HepG2 (cell line): ENCODE results near the gene MED4. TPM values are rescaled to one million over a fixed set of nuclear protein-coding genes. Genes with fewer than 3 reads are reported as not detected.

Experiments
- ATF7 ChIP-seq, 2 experiments: fragments of 450-650 bp in 1 of 2; sonication (generic) in 1 of 2; formaldehyde crosslinking in 1 of 2; IDR thresholded peaks; 2 replicates each; pipeline versions ENCODE4 v1.4.0 to v1.6.1; 2016 to 2020; ENCODE audit warnings: antibody characterized with exemption in 1 of 2, mild to moderate bottlenecking in 1 of 2, missing genetic modification reagents in 1 of 2
- CREM ChIP-seq, 2 experiments: sonication (generic) in 1 of 2; formaldehyde crosslinking in 1 of 2; IDR thresholded peaks; 2 replicates each; pipeline versions ENCODE4 v1.4.0 to v1.6.1; 2016 to 2020; ENCODE audit warnings: antibody characterized with exemption in 1 of 2, mild to moderate bottlenecking in 1 of 2, missing genetic modification reagents in 1 of 2
- FOSL1 ChIP-seq: sonication (generic); formaldehyde crosslinking; IDR thresholded peaks from 2 replicates; pipeline ENCODE4 v1.9.0; 2021; ENCODE audit warnings: missing genetic modification reagents, borderline replicate concordance
- FOXJ3 ChIP-seq: sonication (generic); formaldehyde crosslinking; IDR thresholded peaks from 2 replicates; pipeline ENCODE4 v1.4.0; 2020; ENCODE audit warnings: missing genetic modification reagents, mild to moderate bottlenecking, borderline replicate concordance
- HMG20A ChIP-seq: IDR thresholded peaks from 2 replicates; pipeline ENCODE4 v1.6.1; 2016; ENCODE audit warnings: borderline replicate concordance
- HNF4A ChIP-seq: sonication (generic); formaldehyde crosslinking; IDR thresholded peaks from 2 replicates; pipeline ENCODE4 v1.4.0; 2020; ENCODE audit warnings: missing genetic modification reagents
- KDM2A ChIP-seq: sonication (generic); formaldehyde crosslinking; IDR thresholded peaks from 2 replicates; pipeline ENCODE4 v1.4.0; 2020; ENCODE audit warnings: low read depth, missing genetic modification reagents, borderline replicate concordance
- MAF1 ChIP-seq: sonication (generic); formaldehyde crosslinking; IDR thresholded peaks from 2 replicates; pipeline ENCODE4 v1.5.0; 2020; ENCODE audit warnings: missing genetic modification reagents, borderline replicate concordance
- NFE2L1 ChIP-seq: sonication (generic); formaldehyde crosslinking; IDR thresholded peaks from 2 replicates; pipeline ENCODE4 v1.4.0; 2020; ENCODE audit warnings: missing genetic modification reagents, mild to moderate bottlenecking, borderline replicate concordance
- PCBP1 ChIP-seq: fragments of 200-400 bp; formaldehyde crosslinking; IDR thresholded peaks from 2 replicates; pipeline ENCODE4 v1.6.1; 2017; ENCODE audit warnings: mild to moderate bottlenecking, low read depth, low read length, borderline replicate concordance
- PHF21A ChIP-seq: sonication (generic); formaldehyde crosslinking; IDR thresholded peaks from 2 replicates; pipeline ENCODE4 v1.5.0; 2020; ENCODE audit warnings: mild to moderate bottlenecking, missing genetic modification reagents
- SOX13 ChIP-seq, 3 experiments: fragments of 450-650 bp in 1 of 3; sonication (generic) in 1 of 3; formaldehyde crosslinking in 1 of 3; IDR thresholded peaks in 2 of 3; conservative IDR thresholded peaks in 1 of 3; 2 replicates each; pipeline versions ENCODE4 v1.5.0 to v1.6.1; 2016 to 2020; ENCODE audit warnings: antibody characterized with exemption in 1 of 3, mild to moderate bottlenecking in 1 of 3, missing compliant biosample characterization in 1 of 3, missing genetic modification reagents in 1 of 3, moderate library complexity in 1 of 3
- TCF7 ChIP-seq: sonication (generic); IDR thresholded peaks from 2 replicates; pipeline ENCODE4 v1.6.1; 2016; ENCODE audit warnings: antibody characterized with exemption, low read depth
- ZBTB38 ChIP-seq: sonication (generic); formaldehyde crosslinking; IDR thresholded peaks from 2 replicates; pipeline ENCODE4 v1.5.1; 2020; ENCODE audit warnings: mild to moderate bottlenecking, missing genetic modification reagents
- ZNF17 ChIP-seq: sonication (generic); formaldehyde crosslinking; IDR thresholded peaks from 2 replicates; pipeline ENCODE4 v1.5.0; 2020; ENCODE audit warnings: mild to moderate bottlenecking, missing genetic modification reagents
- ZNF431 ChIP-seq: sonication (generic); formaldehyde crosslinking; IDR thresholded peaks from 2 replicates; pipeline ENCODE4 v1.9.0; 2022; ENCODE audit warnings: missing genetic modification reagents, low read depth, mild to moderate bottlenecking, borderline replicate concordance
- ZNF660 ChIP-seq: sonication (generic); formaldehyde crosslinking; IDR thresholded peaks from 2 replicates; pipeline ENCODE4 v1.5.1; 2020; ENCODE audit warnings: mild to moderate bottlenecking, low read depth, missing genetic modification reagents, borderline replicate concordance
- ZNF703 ChIP-seq: sonication (generic); formaldehyde crosslinking; IDR thresholded peaks from 2 replicates; pipeline ENCODE4 v1.5.1; 2020; ENCODE audit warnings: missing genetic modification reagents, mild to moderate bottlenecking, moderate library complexity, borderline replicate concordance
- polyA plus RNA-seq, 8 experiments: library from polyadenylated mRNA; depleted of rRNA in 3 of 8; stranded (reverse) in 7 of 8; unstranded in 1 of 8; fragments of >200 nt; fragmentation: Illumina TruSeq in 4 of 8; extraction: Trizol in 4 of 8; gene quantifications; 2 replicates each; pipeline versions ENCODE4 v1.2.1 to v1.2.3, GENCODE V29; 2011 to 2016; ENCODE audit warnings: low read depth in 4 of 8, missing spikeins in 1 of 8, mixed read lengths in 1 of 8; ENCODE audit not compliant: insufficient read depth in 1 of 8
- total RNA-seq, 5 experiments: library from RNA; depleted of rRNA; stranded (reverse); fragments of >200 nt; fragmentation: Illumina TruSeq; extraction: Trizol; gene quantifications; 2 replicates each; pipeline ENCODE4 v1.2.3, GENCODE V29; 2016; ENCODE audit warnings: low read depth in 1 of 5
- TF ChIP-seq, protein P1 (sequence below): sonication (generic); formaldehyde crosslinking; IDR thresholded peaks from 2 replicates; pipeline ENCODE4 v1.4.0; 2020; ENCODE audit warnings: missing genetic modification reagents

Gene MED4
- total and polyA plus RNA-seq, 2 of the 13 experiments (the other 11 are each of a cell fraction or from before 2014, with no cell fraction given): 49.4 to 57.8 TPM

- TF ChIP-seq HMG20A (CRISPR knock-in tag): peak; percentile 10; the same call in 1 of the 2 replicates
- TF ChIP-seq, protein P1, sequence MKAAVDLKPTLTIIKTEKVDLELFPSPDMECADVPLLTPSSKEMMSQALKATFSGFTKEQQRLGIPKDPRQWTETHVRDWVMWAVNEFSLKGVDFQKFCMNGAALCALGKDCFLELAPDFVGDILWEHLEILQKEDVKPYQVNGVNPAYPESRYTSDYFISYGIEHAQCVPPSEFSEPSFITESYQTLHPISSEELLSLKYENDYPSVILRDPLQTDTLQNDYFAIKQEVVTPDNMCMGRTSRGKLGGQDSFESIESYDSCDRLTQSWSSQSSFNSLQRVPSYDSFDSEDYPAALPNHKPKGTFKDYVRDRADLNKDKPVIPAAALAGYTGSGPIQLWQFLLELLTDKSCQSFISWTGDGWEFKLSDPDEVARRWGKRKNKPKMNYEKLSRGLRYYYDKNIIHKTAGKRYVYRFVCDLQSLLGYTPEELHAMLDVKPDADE (CRISPR knock-in tag): no peak
- TF ChIP-seq PCBP1: no peak
- no peak for TF ChIP-seq NFE2L1 (CRISPR knock-in tag)
- TF ChIP-seq ZNF703 (CRISPR knock-in tag): no peak
- TF ChIP-seq CREM (IDR thresholded peaks at IDR 0.05): no peak
- TF ChIP-seq CREM (CRISPR knock-in tag; IDR thresholded peaks at IDR 0.05): no peak
- no peak for TF ChIP-seq ZNF431 (CRISPR knock-in tag)
- no peak for TF ChIP-seq ZNF660 (CRISPR knock-in tag)
- peak; percentile 49 for TF ChIP-seq TCF7
- TF ChIP-seq ZBTB38 (CRISPR knock-in tag): no peak
- TF ChIP-seq ATF7 (IDR thresholded peaks at IDR 0.05): no peak
- no peak for TF ChIP-seq ATF7 (CRISPR knock-in tag; IDR thresholded peaks at IDR 0.05)
- TF ChIP-seq FOSL1 (CRISPR knock-in tag): no peak
- TF ChIP-seq MAF1: no peak
- TF ChIP-seq KDM2A (CRISPR knock-in tag): no peak
- no peak for TF ChIP-seq ZNF17 (CRISPR knock-in tag)
- no peak for TF ChIP-seq SOX13 (IDR thresholded peaks at IDR 0.05)
- peak in 1 of 2 experiments; percentile 34; a peak in 1 of 4 replicates for TF ChIP-seq SOX13 (CRISPR knock-in tag; conservative IDR thresholded peaks at IDR 0.05 in 1 of 2, IDR thresholded peaks at IDR 0.05 in 1 of 2)
- TF ChIP-seq FOXJ3 (CRISPR knock-in tag): no peak
- peak; percentile 59; the same call in 1 of the 2 replicates for TF ChIP-seq HNF4A (CRISPR knock-in tag)
- TF ChIP-seq PHF21A (CRISPR knock-in tag): 0 out of 2 replicates have a peak, but pooled peaks have one; percentile 27
- TF ChIP-seq, all 625 proteins: peak for 21
Observed at GRCh38 chr13:48110931-48111721, 16.2 kb upstream of the MED4 start (continued).
